ENCODE data around the gene RBMY1B. TPM values are rescaled to one million over a fixed set of nuclear protein-coding genes. Genes with fewer than 3 reads are reported as not detected.

The RBMY1B gene
- not detected in 5 replicates for total RNA-seq (2022; extraction: Qiagen RNA extraction; ENCODE audit: low read depth)

DNA sequence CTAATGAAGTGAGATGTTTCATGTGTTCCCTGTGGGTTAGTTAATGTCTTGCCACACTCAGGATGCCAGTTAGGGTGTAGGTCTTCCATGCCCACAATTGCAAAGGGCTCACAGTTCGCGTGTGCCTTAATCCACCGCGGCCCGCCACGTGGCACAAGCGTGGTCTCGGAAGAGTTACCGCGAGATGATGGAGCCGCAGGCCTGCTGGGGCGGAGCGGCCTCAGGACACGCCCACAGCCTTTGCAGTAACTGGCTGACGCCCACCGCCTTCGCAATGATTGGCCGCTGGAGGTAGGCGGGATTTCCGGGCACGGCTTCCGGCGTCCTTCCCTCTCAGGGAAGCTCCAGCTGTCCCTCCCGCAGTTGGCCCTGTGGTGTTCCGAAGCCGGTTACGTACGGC, at the start of gene RBMY1B:
Gene RBMY1B, plus strand, starts transcription at position 301 of the 400 bp plus-strand sequence. CDS start 2,013 bp downstream, outside the sequence.

DNA sequence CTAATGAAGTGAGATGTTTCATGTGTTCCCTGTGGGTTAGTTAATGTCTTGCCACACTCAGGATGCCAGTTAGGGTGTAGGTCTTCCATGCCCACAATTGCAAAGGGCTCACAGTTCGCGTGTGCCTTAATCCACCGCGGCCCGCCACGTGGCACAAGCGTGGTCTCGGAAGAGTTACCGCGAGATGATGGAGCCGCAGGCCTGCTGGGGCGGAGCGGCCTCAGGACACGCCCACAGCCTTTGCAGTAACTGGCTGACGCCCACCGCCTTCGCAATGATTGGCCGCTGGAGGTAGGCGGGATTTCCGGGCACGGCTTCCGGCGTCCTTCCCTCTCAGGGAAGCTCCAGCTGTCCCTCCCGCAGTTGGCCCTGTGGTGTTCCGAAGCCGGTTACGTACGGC, 23.4 kb downstream of the RBMY1B start, which contains the start of gene RBMY1A1:
Gene RBMY1A1, plus strand, starts transcription at position 301 of the 400 bp plus-strand sequence. CDS start 2,013 bp downstream, outside the sequence.

Other genes with a start within 250 kb of the RBMY1B start
- not detected in 5 replicates for gene RBMY1A1, start 23.5 kb downstream of the RBMY1B start, total RNA-seq (2022; extraction: Qiagen RNA extraction; ENCODE audit: low read depth)

Measured in A549 treated with RU486 at 1 μM for 4 hours (cell line).